Measurements from ENCODE around the gene NBPF9.
"Not testable (repeated sequence)": the region's sequence is repeated elsewhere in the genome, so short reads cannot be mapped to it uniquely, and the experiment has no call there.

NBPF9 gene

DNA sequence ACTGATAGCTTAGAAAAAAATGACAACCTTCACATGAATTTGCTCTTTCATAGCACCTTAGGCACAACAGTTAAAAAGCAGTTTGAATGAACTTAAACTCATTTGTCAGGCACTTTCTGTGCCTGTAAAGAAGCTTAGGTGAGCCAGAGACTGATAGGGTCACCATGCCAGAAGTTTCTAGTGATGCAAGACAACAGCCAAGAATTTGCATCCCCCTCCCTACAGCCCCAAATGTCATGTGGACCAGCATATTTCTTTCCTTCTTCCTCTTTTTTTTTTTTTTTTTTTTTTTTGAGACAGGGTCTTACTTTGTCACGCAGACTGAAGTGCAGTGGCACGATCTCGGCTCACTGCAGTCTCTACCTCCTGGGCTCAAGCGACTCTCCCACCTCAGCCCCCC, 89.8 kb downstream of the NBPF9 start:
- not testable (repeated sequence) for DNase-seq (ENCODE audit: extremely low read depth in 1 of 2, low read depth in 1 of 2)

DNA sequence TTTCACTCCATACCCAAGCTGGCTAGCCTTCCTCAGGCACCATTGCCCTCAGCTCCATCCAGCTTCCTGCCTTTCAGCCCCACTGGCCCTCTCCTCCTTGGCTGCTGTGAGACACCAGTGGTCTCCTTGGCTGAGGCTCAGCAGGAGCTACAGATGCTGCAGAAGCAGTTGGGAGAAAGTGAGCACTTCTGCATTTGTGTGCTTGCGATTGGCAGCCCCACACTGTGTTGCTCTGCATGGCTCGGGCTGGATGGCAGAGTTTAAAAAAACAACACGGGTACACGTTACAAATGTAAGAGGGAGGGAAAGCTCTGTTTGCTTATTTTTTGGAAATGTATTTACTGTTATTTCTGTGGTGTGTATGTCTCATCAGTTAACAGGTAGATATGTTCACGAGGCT, 90.8 kb downstream of the NBPF9 start:
- DNase-seq (ENCODE audit: extremely low read depth in 1 of 2, low read depth in 1 of 2) = not testable (repeated sequence)

DNA sequence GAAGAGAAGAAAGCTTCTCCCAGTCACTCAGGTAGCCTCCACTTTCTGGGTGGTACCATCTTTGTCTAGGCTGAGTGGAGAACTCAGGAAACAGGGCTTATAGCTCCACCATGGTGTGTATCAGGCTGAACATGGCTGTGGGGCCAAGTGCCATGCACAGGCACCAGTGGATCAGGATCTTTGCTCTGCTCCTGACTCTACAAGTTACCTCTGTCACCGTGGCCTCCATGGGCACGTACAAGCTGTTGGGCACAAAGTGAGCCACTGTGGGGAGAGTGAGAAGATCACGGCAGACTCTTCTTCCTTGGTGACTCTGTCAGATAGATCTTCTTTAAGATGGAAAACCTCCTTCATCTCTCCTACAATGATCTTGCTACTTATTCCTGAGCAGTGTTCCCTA, 93.6 kb downstream of the NBPF9 start:
- DNase-seq (ENCODE audit: extremely low read depth in 1 of 2, low read depth in 1 of 2) = not testable (repeated sequence)

DNA sequence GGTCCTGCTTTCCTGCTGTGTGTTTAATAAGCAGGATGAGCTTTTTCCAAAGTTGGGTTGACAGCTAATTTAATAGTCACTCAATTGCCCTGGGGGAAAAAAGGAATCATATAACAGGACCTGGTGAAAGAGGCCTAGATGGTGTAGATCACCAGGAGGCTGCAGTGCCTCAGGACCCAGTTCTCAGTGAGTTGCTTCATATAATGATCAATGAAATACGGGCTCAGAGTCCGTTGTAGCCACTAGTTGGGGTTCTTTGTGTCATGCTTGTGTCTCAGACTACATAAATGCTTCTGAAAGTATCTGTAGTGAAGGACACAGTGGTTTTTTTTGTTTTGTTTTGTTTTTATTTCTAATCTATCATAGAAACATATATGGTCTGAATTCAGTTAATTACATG, 94.6 kb downstream of the NBPF9 start:
- DNase-seq (ENCODE audit: extremely low read depth in 1 of 2, low read depth in 1 of 2) = not testable (repeated sequence)

DNA sequence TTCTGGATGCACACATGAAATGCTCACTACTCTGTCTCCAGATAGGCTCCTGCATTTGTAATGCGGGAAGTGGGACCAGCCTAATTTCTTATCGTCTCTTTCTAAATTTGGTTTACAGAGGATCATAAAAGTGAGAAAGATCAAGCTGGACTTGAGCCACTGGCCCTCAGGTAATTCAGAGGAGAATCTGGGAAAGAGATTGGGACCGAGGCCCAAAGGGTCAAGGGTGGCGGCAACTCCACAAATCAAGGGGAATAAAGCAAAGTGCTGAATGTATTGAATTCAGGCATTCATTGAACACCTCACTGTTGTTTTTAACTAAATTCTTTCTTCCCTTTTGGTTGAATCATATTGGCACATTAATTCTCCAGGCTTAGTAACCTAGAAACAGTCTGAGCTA, 95.0 kb downstream of the NBPF9 start:
- not testable (repeated sequence) for DNase-seq (ENCODE audit: extremely low read depth in 1 of 2, low read depth in 1 of 2)
